Measurements from ENCODE around the gene CLDN8.

DNA sequence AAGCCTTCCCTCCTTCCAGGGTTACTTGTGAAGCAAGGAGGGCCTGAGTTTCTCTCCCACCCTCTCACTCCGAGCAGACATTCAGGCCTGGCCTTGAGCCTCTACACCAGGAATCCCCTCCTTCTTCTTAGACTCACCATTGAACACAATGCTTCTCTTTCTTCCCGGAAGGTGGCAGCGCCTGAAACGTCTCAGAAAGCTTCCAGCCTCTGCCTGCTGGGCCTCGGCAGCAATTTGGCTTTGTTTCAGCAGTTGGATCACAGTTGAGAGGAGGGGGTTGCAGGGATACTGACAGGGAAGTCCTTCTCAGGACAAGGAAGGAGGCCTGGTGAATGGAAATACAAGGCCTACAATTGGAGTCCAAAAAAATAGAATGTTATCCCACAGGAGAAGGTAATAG, 6.3 kb downstream of the CLDN8 start:
- TF ChIP-seq CTCF (IDR thresholded peaks at IDR 0.05; ENCODE audit: low read length), result no peak
- TF ChIP-seq EZH2 (IDR thresholded peaks at IDR 0.05; ENCODE audit: borderline replicate concordance, low read length), result no peak
